HG03045 (cell line): ENCODE data around the gene SLC6A17.

Experiments used
- ATAC-seq: cut with Tn5 transposase; IDR thresholded peaks from one replicate; pipeline ENCODE4 v1.9.1; 2021; ENCODE audit warnings: mild to moderate bottlenecking, moderate library complexity; ENCODE audit not compliant: unreplicated experiment

The SLC6A17 gene

DNA sequence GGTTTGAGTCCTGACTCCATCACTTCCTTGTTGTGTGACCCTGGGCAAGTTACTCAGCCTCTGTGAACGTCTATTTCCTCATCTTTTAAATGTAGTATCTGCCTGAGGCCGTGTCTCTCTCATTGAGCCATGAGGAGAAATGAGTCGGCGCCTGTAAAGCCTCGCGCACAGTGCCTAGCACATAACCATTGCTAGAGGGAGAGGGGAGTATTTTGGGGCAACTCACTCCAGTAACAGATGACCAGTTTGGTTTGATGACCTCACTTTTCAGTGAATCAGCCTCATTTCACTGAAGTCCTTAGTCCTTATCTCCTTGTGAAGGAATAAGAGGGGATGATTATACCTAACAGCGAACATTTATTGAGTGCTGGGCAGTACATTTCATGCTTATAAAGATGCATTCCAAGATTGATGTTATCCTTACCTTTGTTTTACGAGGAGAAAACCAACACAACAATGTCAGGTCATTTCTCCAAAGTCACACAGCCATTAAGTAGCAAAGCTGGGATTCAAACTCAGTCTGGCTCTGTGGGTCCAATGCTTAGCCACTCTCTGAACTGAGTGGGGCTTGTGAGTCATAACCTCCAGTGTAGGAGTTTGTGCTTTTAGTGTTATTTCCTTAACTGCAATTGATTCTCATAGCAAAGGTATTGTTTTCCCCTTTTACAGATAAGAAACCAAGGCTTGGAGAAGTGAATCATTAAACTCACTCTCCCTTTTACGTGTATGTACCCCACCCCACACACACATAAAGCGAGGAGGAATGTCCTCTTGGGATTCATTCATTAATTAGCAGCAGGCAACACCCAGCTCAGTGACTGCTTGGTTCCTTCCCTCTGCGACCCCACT lies 85.8 kb downstream of the SLC6A17 start:
- no peak for ATAC-seq

- ATAC-seq: no peak
Measured at GRCh38 chr1:110237386-110238152, 87.3 kb downstream of the SLC6A17 start.

GRCh38 chr1:110239441-110240430 lies 89.4 kb downstream of the SLC6A17 start:
- ATAC-seq: no peak

DNA sequence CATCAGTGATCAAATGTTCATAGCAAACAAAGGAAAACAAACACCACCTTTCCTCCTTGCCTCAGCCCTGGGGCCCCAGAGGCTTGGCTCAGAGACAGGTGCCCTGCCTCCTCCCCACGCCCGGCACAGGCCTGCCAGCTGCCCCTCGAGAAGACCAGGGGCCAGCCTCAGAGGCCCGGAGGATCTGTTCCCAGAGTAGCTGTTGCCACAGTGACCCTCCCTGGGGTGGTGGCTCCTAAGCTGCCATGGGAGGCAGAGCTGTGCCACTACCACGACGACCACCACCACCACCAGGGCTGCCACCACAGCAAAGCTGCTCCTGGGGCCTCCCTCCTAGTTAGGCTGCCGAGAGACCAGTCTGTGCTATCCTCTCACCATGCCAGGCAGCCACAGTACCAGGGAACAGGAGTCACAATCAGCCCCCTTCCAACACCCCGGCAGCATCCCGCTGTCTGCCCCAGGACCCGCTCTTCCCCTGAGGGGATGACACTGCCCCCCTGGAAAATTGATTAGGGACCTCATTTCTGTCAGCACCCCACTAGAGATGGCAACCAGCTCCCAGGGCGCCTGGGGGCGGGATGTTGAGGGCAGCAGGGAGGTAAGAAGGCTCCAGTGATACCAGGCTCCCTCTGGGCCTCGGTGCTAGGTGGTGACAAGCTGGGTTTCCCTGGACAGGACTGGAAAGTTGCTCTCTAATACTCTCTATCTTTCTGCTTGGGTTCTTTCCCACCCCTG lies 90.3 kb downstream of the SLC6A17 start:
- ATAC-seq: no peak

GRCh38 chr1:110241516-110241915 lies 91.2 kb downstream of the SLC6A17 start:
- no peak for ATAC-seq

DNA sequence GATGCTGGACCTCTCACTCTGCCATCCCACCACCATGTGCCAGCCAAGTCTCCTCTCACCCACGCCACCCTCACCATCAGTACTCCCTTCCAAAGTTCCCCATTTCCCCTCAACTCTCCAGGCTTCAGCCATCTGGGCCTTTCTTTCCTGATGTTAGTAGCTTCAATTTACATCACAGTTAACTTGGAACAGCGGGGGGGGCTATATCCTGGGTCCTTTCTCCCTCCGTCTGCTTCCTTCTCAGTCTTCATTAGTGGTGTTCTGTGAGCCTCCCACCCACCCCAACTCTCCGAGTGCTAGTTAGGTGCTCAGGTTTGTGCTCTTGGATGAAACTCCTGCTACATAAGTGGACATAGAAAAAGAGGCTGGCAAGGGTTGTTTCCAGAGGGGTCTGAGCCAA lies 91.8 kb downstream of the SLC6A17 start:
- no peak for ATAC-seq

DNA sequence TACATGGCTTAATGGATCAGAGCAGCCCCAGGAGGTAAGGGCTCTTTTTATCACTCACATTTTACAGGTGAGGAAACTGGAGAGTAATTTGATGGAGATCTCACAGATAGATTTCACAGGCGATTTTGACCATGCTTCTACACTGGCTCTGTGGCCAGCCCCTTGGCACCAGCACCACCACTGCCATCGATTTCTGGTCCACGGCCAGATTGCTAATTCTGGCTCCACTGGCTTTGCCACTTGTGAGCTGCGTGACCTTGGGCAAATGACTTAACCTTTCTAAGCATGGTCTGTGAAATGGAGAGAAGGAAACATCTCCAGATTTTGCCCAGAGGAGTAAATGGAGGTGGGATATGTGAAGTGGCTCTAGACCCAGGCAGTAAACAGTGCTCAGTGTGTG lies 92.4 kb downstream of the SLC6A17 start:
- no peak for ATAC-seq

GRCh38 chr1:110243146-110243545 lies 92.9 kb downstream of the SLC6A17 start:
- ATAC-seq: peak; percentile 4

DNA sequence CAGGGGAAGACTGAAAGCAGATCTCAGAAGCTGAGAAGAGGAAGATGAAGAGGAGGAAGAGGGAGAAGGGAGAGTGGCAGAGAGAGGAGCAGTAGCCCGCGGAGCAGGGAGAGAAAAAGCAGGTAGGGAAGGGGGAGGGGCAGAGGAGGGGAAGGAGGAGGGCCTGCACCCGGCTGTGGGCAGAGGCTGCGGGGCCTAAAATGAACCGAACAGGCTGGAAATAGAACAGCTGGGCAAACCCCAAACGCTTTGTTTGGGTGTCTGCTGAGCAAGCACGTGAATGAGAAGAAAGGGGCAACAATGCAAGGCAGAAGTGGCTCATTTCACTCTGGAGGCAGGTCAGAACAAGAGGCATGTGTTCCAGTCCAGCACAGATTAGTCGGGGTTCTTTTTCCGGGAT lies 93.3 kb downstream of the SLC6A17 start:
- peak; percentile 66 for ATAC-seq

- ATAC-seq: no peak
Measured at GRCh38 chr1:110245876-110246620, 95.8 kb downstream of the SLC6A17 start.

DNA sequence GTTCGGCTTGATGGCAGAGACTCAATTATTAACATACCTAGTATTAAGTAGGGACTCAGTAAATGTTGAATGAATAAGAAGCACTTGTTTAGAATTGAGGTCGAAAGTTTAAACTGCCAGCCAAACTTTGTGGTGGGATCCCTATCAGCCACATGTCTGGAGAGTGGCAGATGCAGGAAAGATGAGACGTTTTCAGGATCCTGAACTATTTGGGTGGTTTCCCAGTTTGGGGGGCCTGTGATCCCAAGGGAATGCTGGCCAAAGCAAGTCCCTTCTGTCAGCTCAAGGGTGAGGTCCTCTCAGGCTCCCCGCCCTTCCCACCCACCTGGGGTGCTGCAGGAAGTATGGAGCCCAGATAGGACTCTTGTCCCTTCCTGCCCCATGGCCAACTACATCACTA lies 98.5 kb downstream of the SLC6A17 start:
- ATAC-seq: no peak

DNA sequence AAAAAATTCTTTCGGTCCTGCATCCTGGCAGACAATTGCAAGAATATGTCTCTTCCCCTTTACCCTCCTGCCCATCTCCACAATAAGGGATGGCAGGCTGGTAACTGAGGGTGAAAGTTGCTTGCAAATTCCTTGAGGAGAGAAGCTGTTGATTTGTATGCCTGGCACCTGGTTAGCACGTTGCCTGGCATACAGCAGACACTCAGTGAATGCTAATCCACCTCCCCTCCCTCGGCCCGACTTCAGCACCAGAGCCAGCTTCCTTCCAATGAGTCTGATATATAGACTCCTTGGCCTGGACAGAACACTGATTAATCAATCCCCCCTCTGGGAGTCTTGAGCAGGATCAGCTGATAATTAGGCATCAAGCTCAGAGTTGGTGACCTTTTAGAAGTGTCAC lies 99.0 kb downstream of the SLC6A17 start:
- ATAC-seq: no peak

DNA sequence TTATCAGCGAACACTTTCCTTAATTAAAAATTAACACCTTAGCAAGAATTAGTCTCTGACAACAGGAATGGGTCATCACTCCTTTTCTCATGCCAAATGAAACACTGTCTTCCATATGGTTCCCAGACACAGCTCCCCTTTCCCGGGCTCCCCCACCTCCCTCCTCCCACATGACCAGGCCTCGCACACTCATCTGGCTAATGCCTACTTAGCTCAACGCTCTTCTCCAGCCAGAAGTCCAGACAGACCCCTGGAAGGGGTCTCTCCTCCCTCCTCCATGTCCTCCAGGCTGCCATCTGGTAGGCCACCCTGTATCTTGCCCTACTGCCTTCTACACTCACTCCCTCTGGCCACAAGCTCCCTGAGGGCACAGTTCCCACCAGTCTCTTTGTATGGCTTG lies 99.7 kb downstream of the SLC6A17 start:
- ATAC-seq: no peak

- no peak for ATAC-seq
Measured at GRCh38 chr1:110250749-110251148, 100.5 kb downstream of the SLC6A17 start.
